Mesendoderm (in vitro differentiated cells): ENCODE data around the gene EMD.

Source experiments
- DNase-seq: peaks from one replicate; pipeline ENCODE4 v3.0.0; 2013
- H2AK5ac ChIP-seq: 2 replicates; pipeline ENCODE4 v1.6.1; 2013; ENCODE audit warnings: low read length, inconsistent platforms
- H2BK120ac ChIP-seq: 2 replicates; pipeline ENCODE4 v1.6.1; 2013; ENCODE audit warnings: low read depth, mild to moderate bottlenecking, low read length, moderate library complexity, mixed read lengths
- H2BK15ac ChIP-seq: replicated peaks from 2 replicates; pipeline ENCODE4 v1.6.1; 2013; ENCODE audit warnings: low read depth, mild to moderate bottlenecking, moderate library complexity
- H2BK5ac ChIP-seq: 2 replicates; pipeline ENCODE4 v1.6.1; 2013; ENCODE audit warnings: low read length, inconsistent platforms
- H3K18ac ChIP-seq: 2 replicates; pipeline ENCODE4 v1.6.1; 2013; ENCODE audit warnings: mild to moderate bottlenecking, low read length, mixed read lengths
- H3K23ac ChIP-seq: one replicate; pipeline ENCODE4 v1.6.1; 2013; ENCODE audit warnings: low read length
- H3K27ac ChIP-seq: 2 replicates; pipeline ENCODE4 v1.5.1; 2013; ENCODE audit warnings: low read depth, mild to moderate bottlenecking, inconsistent platforms, low read length, moderate library complexity
- H3K27me3 ChIP-seq: 2 replicates; pipeline ENCODE4 v1.6.1; 2013; ENCODE audit warnings: low read length, control low read depth, mild to moderate bottlenecking, inconsistent platforms; ENCODE audit not compliant: insufficient read depth, poor library complexity
- H3K36me3 ChIP-seq: 2 replicates; pipeline ENCODE4 v1.6.1; 2013; ENCODE audit warnings: low read length, inconsistent platforms; ENCODE audit not compliant: control insufficient read depth, insufficient read depth
- H3K4ac ChIP-seq: one replicate; pipeline ENCODE4 v1.6.1; 2013; ENCODE audit warnings: low read depth, mild to moderate bottlenecking, low read length, moderate library complexity
- H3K4me1 ChIP-seq: 2 replicates; pipeline ENCODE4 v1.6.1; 2013; ENCODE audit warnings: low read depth, low read length, inconsistent platforms; ENCODE audit not compliant: control insufficient read depth
- H3K4me2 ChIP-seq: 2 replicates; pipeline ENCODE4 v1.6.1; 2013; ENCODE audit warnings: low read length
- H3K4me3 ChIP-seq: 2 replicates; pipeline ENCODE4 v1.5.1; 2013; ENCODE audit warnings: mild to moderate bottlenecking, low read length
- H3K56ac ChIP-seq: one replicate; pipeline ENCODE4 v1.6.1; 2013; ENCODE audit warnings: low read length
- H3K79me1 ChIP-seq: 2 replicates; pipeline ENCODE4 v1.6.1; 2013; ENCODE audit warnings: low read length, inconsistent platforms
- H3K79me2 ChIP-seq: 2 replicates; pipeline ENCODE4 v1.6.1; 2013; ENCODE audit warnings: mild to moderate bottlenecking, low read length; ENCODE audit not compliant: control insufficient read depth, insufficient read depth
- H3K9ac ChIP-seq: 2 replicates; pipeline ENCODE4 v1.6.1; 2013; ENCODE audit warnings: low read length, inconsistent platforms
- H4K5ac ChIP-seq: one replicate; pipeline ENCODE4 v1.6.1; 2013; ENCODE audit warnings: low read length
- H4K8ac ChIP-seq: one replicate; pipeline ENCODE4 v1.6.1; 2013; ENCODE audit warnings: low read depth, mild to moderate bottlenecking, control low read depth, low read length, moderate library complexity
- WGBS: extraction: QIAGEN DNeasy Blood & Tissue Kit; methylation state at CpG from one replicate; pipeline ENCODE4 v1.1.7; 2013; ENCODE audit warnings: low lambda C conversion rate, missing lambda C conversion rate; ENCODE audit not compliant: insufficient coverage; ENCODE audit errors: extremely low coverage; 5-methylcytosine and 5-hydroxymethylcytosine counted together

Gene EMD

GRCh38 chrX:154366666-154367055 lies 12.4 kb upstream of the EMD start:
- no peak overlapping the region for H3K4me2 ChIP-seq
- no peak overlapping the region for H3K27ac ChIP-seq
- no peaks in the 10 kb centered on the region for H3K27me3 ChIP-seq
- no peak overlapping the region for H2AK5ac ChIP-seq
- H3K4me3 ChIP-seq, result no peak overlapping the region
- DNase-seq, result no peak
- no peak overlapping the region for H2BK5ac ChIP-seq
- H3K56ac ChIP-seq, result no peak overlapping the region
- H3K23ac ChIP-seq, result no peak overlapping the region
- H2BK120ac ChIP-seq, result no peak overlapping the region
- no peak overlapping the region for H3K9ac ChIP-seq
- H3K4me1 ChIP-seq, result no peaks in the 10 kb centered on the region
- H3K4ac ChIP-seq, result no peak overlapping the region
- no peak overlapping the region for H4K5ac ChIP-seq
- H3K18ac ChIP-seq, result no peak overlapping the region
- H3K36me3 ChIP-seq, result peaks cover 23% of the 10 kb centered on the region
- H4K8ac ChIP-seq, result no peak overlapping the region
- no CpG with 5 or more reads among the region's 11 CpGs for WGBS
- H3K79me2 ChIP-seq, result peaks cover 47% of the 10 kb centered on the region
- H2BK15ac ChIP-seq, result no peak overlapping the region
- H3K79me1 ChIP-seq, result peaks cover 4% of the 10 kb centered on the region

- no peak overlapping the region for H3K4me2 ChIP-seq
- no peak for DNase-seq
- H2BK5ac ChIP-seq, result no peak overlapping the region
- no peak overlapping the region for H3K27ac ChIP-seq
- H3K56ac ChIP-seq, result peak overlapping the region; percentile 60
- no peak overlapping the region for H2AK5ac ChIP-seq
- H2BK120ac ChIP-seq, result no peak overlapping the region
- H3K79me1 ChIP-seq, result peaks cover 2% of the 10 kb centered on the region
- H4K8ac ChIP-seq, result no peak overlapping the region
- H3K79me2 ChIP-seq, result peaks cover 47% of the 10 kb centered on the region
- H3K9ac ChIP-seq, result peak overlapping the region; percentile 92
- H3K18ac ChIP-seq, result no peak overlapping the region
- H3K27me3 ChIP-seq, result no peaks in the 10 kb centered on the region
- peaks cover 16% of the 10 kb centered on the region for H3K36me3 ChIP-seq
- H2BK15ac ChIP-seq, result no peak overlapping the region
- no CpG with 5 or more reads among the region's 31 CpGs for WGBS
- no peak overlapping the region for H3K4ac ChIP-seq
- no peak overlapping the region for H3K4me3 ChIP-seq
- H3K23ac ChIP-seq, result no peak overlapping the region
- no peak overlapping the region for H4K5ac ChIP-seq
- H3K4me1 ChIP-seq, result no peaks in the 10 kb centered on the region
Measured at GRCh38 chrX:154367474-154368308, 11.4 kb upstream of the EMD start.

DNA sequence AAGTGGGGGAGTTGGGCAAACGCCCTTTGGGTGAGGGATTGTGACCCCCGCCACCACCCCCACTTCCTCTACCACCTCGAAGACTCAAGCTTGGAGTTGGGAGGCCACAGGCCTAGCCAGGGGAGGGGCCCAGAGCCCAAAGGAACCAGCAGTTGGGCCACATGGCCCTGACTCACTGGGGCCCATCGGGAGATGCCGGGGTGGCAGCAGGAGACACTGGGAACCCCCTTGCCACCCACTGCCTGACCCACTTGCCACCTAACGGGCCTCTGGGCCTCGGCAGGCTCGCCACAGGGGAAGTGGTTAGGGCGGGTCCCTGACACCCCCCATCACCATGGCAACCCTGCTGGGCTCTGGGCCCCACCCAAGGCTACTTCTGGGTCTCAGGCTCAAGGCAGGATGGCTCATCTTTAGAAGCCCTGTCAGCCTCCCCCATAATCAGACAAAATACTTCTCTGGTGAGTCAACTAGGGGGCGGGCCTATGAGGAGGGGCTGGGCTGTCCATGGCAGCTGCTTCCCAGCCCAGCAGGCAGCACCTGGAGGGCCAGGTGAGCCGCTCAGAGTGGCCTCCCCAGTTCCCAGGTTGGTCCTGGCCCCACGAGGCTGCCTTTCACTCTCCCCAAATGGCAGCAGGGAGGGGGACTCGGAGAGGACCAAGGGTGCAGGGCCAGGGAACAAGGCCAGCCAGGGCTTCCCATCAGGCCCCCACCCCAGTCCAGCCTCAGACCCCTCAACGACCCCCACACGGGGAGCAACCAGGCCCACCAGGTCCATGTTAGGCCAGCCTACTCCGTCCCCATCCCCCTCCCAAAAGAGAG lies 10.3 kb upstream of the EMD start:
- H3K79me2 ChIP-seq, result peaks cover 47% of the 10 kb centered on the region
- H2BK15ac ChIP-seq, result no peak overlapping the region
- H3K4me2 ChIP-seq, result peak overlapping the region; percentile 57
- DNase-seq, result peak; percentile 86
- H2AK5ac ChIP-seq, result no peak overlapping the region
- no peaks in the 10 kb centered on the region for H3K4me1 ChIP-seq
- H4K8ac ChIP-seq, result no peak overlapping the region
- H4K5ac ChIP-seq, result no peak overlapping the region
- H2BK120ac ChIP-seq, result peak overlapping the region; percentile 55
- peak overlapping the region; percentile 92 for H3K18ac ChIP-seq
- H3K36me3 ChIP-seq, result peaks cover 15% of the 10 kb centered on the region
- peak overlapping the region; percentile 60 for H3K4me3 ChIP-seq
- peak overlapping the region; percentile 88 for H3K27ac ChIP-seq
- H2BK5ac ChIP-seq, result peak overlapping the region; percentile 85
- no CpG with 5 or more reads among the region's 16 CpGs for WGBS
- H3K79me1 ChIP-seq, result peaks cover 2% of the 10 kb centered on the region
- H3K23ac ChIP-seq, result no peak overlapping the region
- H3K27me3 ChIP-seq, result no peaks in the 10 kb centered on the region
- H3K9ac ChIP-seq, result peak overlapping the region; percentile 92
- peak overlapping the region; percentile 91 for H3K56ac ChIP-seq
- H3K4ac ChIP-seq, result peak overlapping the region; percentile 17

- Histone ChIP-seq H3K56ac (peak overlapping the region; percentile 98), H3K9ac (peak overlapping the region; percentile 99), H2BK15ac (no peak overlapping the region), H2BK5ac (peak overlapping the region; percentile 95), H3K18ac (peak overlapping the region; percentile 97), H4K5ac (no peak overlapping the region), H3K36me3 (peaks cover 13% of the 10 kb centered on the region), H4K8ac (no peak overlapping the region), H3K79me2 (peaks cover 47% of the 10 kb centered on the region), H3K4me3 (peak overlapping the region; percentile 97), H2AK5ac (peak overlapping the region; percentile 82), H3K79me1 (peaks cover 2% of the 10 kb centered on the region), H3K27me3 (no peaks in the 10 kb centered on the region), H2BK120ac (peak overlapping the region; percentile 69), H3K4me1 (no peaks in the 10 kb centered on the region), H3K27ac (peak overlapping the region; percentile 88), H3K23ac (peak overlapping the region; percentile 80), H3K4me2 (peak overlapping the region; percentile 77), H3K4ac (peak overlapping the region; percentile 95)
- peak; percentile 95 for DNase-seq
- no CpG with 5 or more reads among the region's 13 CpGs for WGBS
Measured at GRCh38 chrX:154369449-154370299, 9.4 kb upstream of the EMD start.

DNA sequence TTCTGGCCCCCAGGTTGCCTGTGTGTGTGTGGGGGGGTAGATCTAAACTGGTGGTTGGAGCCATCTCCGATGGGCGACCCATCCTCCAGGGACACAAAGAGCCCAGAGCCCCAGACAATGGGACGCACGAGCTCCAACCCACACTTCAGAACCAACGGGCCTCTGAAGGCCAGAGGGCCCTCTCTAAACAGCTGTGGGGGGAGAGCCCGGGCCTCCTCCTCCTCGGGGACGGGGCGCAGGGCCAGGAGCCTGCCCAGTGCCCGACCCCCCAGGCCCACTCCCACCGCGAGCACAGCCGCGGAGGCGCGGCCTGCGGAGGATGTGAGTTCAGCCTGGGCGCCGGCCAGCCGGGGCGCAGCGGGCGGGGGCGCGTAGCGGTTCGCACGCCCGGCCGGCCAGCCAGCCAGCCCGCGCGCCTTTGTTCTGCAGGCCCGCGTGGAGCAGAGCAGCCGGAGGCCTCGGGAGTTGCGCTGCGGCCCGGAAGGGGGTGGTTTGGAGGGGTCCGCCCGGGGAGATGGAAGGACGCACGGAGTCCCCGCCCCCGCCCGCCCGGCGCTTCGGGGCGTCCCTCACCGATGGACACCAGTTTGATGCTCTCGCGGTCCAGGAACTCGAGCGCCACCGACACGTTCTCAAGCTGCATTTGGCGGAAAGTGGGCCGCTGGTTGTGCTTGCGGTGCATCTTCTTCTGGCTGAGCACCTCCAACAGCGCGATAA lies 8.6 kb upstream of the EMD start:
- Histone ChIP-seq H3K79me2 (peaks cover 47% of the 10 kb centered on the region), H2BK5ac (no peak overlapping the region), H3K23ac (peak overlapping the region; percentile 80), H2BK120ac (peak overlapping the region; percentile 69), H2AK5ac (peak overlapping the region; percentile 18), H3K27me3 (no peaks in the 10 kb centered on the region), H3K18ac (peak overlapping the region; percentile 97), H3K4me3 (peak overlapping the region; percentile 97), H3K27ac (peak overlapping the region; percentile 86), H3K9ac (peak overlapping the region; percentile 99), H3K36me3 (peaks cover 13% of the 10 kb centered on the region), H3K56ac (peak overlapping the region; percentile 98), H2BK15ac (no peak overlapping the region), H3K79me1 (peaks cover 2% of the 10 kb centered on the region), H3K4ac (peak overlapping the region; percentile 95), H4K5ac (no peak overlapping the region), H4K8ac (no peak overlapping the region), H3K4me1 (no peaks in the 10 kb centered on the region), H3K4me2 (peak overlapping the region; percentile 77)
- WGBS, result no CpG with 5 or more reads among the region's 63 CpGs
- no peak for DNase-seq
